Measurements from ENCODE around the gene CLK2. TPM values are rescaled to one million over a fixed set of nuclear protein-coding genes. Genes with fewer than 3 reads are reported as not detected.

CLK2 gene
- total and polyA plus RNA-seq, 9 of the 15 experiments (the other 6 are each of a cell fraction or from before 2014, with no cell fraction given): 13.5 to 81.4 (median 39.6) TPM

GRCh38 chr1:155227261-155228095, 45.8 kb downstream of the CLK2 start (continued):
- peak; percentile 41 for TF ChIP-seq ZBTB40 (IDR thresholded peaks at IDR 0.05)
- no peak for TF ChIP-seq ZBTB40 (CRISPR knock-in tag; IDR thresholded peaks at IDR 0.05)
- peak; percentile 10 for TF ChIP-seq SAP30 (IDR thresholded peaks at IDR 0.05; ENCODE audit: borderline replicate concordance, insufficient read depth, low read depth, low read length, poor library complexity, severe bottlenecking)
- 0 out of 2 replicates have a peak, but pooled peaks have one; percentile 70 for TF ChIP-seq ETS1 (conservative IDR thresholded peaks at IDR 0.05; ENCODE audit: control insufficient read depth, low read depth, low read length)
- peak in 1 of 2 experiments; percentile 51; a peak in 1 of 4 replicates for TF ChIP-seq ZNF639 (CRISPR knock-in tag; conservative IDR thresholded peaks at IDR 0.05 in 1 of 2, IDR thresholded peaks at IDR 0.05 in 1 of 2)
- TF ChIP-seq AFF4 (CRISPR knock-in tag; IDR thresholded peaks at IDR 0.05): no peak
- peak; percentile 80 for TF ChIP-seq EP400 (IDR thresholded peaks at IDR 0.05)
- peak; percentile 91 for TF ChIP-seq POLR2A (conservative IDR thresholded peaks at IDR 0.05)
- TF ChIP-seq ELF1 (tag; IDR thresholded peaks at IDR 0.05): peak; percentile 48; the same call in 1 of the 2 replicates
